Measurements from ENCODE around the gene ITFG1. TPM values are rescaled to one million over a fixed set of nuclear protein-coding genes. Genes with fewer than 3 reads are reported as not detected.

Gene ITFG1
- polyA plus RNA-seq, 3 donors: 28.9 to 62.5 (median 35.3) TPM

DNA sequence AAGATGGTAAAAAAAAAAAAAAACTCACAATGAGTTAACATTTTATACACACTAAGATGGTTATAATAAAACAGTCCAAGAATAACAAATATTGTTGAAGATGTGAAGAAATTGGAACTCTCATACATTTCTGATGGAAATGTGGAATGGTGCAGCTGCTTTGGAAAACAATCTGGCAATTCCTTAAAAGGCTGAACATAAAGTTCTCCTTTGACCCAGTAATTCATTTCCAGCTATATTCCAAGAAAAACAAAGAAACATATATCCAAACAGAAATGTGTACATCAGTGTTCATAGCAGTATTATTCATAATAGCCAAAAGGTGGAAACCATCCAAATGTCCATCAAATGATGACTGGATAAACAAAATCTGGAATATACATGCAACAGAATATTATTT lies 219.8 kb downstream of the ITFG1 start:
- no peaks in the 10 kb centered on the region for H4K20me1 ChIP-seq (ENCODE audit: insufficient read depth, low read length)
- no peak for DNase-seq
- intact Hi-C loops (cut with micrococcal nuclease): no loop called here
- Mint-ChIP-seq H3K4me3 (no peak overlapping the region), H3K27ac (no peak overlapping the region), H3K4me1 (no peaks in the 10 kb centered on the region), H3K9me3 (peaks cover 0 to 3% (median 0%) of the 10 kb centered on the region in 7 donors), H3K36me3 (peaks cover 25 to 43% of the 10 kb centered on the region in 2 donors), H3K27me3 (ENCODE audit: low read depth in 3 of 3) (no peaks in the 10 kb centered on the region)
- H3K4me2 ChIP-seq (replicated peaks; ENCODE audit: extremely low read depth, low read length, poor library complexity, severe bottlenecking): no peak overlapping the region
- H3K36me3 ChIP-seq (replicated peaks in 1 of 2; ENCODE audit: control insufficient read depth in 1 of 2, insufficient read depth in 2 of 2, low read length in 2 of 2): peaks cover 3 to 23% of the 10 kb centered on the region in 2 donors
- TF ChIP-seq, protein P1, sequence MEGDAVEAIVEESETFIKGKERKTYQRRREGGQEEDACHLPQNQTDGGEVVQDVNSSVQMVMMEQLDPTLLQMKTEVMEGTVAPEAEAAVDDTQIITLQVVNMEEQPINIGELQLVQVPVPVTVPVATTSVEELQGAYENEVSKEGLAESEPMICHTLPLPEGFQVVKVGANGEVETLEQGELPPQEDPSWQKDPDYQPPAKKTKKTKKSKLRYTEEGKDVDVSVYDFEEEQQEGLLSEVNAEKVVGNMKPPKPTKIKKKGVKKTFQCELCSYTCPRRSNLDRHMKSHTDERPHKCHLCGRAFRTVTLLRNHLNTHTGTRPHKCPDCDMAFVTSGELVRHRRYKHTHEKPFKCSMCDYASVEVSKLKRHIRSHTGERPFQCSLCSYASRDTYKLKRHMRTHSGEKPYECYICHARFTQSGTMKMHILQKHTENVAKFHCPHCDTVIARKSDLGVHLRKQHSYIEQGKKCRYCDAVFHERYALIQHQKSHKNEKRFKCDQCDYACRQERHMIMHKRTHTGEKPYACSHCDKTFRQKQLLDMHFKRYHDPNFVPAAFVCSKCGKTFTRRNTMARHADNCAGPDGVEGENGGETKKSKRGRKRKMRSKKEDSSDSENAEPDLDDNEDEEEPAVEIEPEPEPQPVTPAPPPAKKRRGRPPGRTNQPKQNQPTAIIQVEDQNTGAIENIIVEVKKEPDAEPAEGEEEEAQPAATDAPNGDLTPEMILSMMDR (IDR thresholded peaks at IDR 0.05): no peak
- no peak overlapping the region for H3K4me3 ChIP-seq (replicated peaks in 1 of 3; ENCODE audit: low read depth in 2 of 3, low read length in 3 of 3)
- H2AFZ ChIP-seq (ENCODE audit: insufficient read depth, low read depth, low read length, poor library complexity, severe bottlenecking): no peak overlapping the region
- no peak overlapping the region for H3K27ac ChIP-seq (ENCODE audit: low read depth in 1 of 2, low read length in 2 of 2)
- H3K9me3 ChIP-seq (replicated peaks in 1 of 2; ENCODE audit: control insufficient read depth in 1 of 2, insufficient read depth in 1 of 2, low read length in 2 of 2): no peaks in the 10 kb centered on the region
- H3K4me1 ChIP-seq (ENCODE audit: control insufficient read depth in 1 of 2, insufficient read depth in 2 of 2, low read length in 2 of 2): no peaks in the 10 kb centered on the region
- no peaks in the 10 kb centered on the region for H3K79me2 ChIP-seq (ENCODE audit: insufficient read depth, low read length)
- H3K27me3 ChIP-seq (ENCODE audit: control insufficient read depth in 2 of 2, insufficient read depth in 2 of 2, low read length in 2 of 2): no peaks in the 10 kb centered on the region
- no peak overlapping the region for H3K9ac ChIP-seq (ENCODE audit: insufficient read depth, low read length, poor library complexity, severe bottlenecking)

DNA sequence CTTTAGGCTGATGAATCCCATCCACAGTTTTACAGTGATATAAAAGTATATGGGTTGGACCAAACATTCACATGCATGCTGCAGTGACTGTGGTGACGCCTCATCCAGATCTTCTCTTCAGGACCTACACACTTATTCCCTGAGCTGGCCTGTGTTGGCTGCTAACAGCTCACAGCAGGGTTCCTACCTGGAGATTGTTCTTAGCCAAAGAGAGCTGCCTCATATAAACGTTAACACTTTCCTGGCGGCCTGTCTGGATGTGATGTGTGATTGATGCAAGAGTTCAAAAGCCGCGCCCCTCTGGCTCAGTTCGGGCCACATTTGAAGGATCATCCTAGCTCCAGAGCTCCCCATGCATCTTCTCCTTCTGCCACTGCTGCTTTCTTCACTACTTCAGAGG lies 224.1 kb downstream of the ITFG1 start:
- no peaks in the 10 kb centered on the region for H3K9me3 ChIP-seq (replicated peaks in 1 of 2; ENCODE audit: control insufficient read depth in 1 of 2, insufficient read depth in 1 of 2, low read length in 2 of 2)
- Mint-ChIP-seq H3K4me3 (no peak overlapping the region), H3K27me3 (ENCODE audit: low read depth in 3 of 3) (peaks cover 0 to 2% (median 0%) of the 10 kb centered on the region in 3 donors), H3K9me3 (peaks cover 0 to 3% (median 0%) of the 10 kb centered on the region in 7 donors), H3K36me3 (peaks cover 35 to 66% of the 10 kb centered on the region in 2 donors), H3K4me1 (no peaks in the 10 kb centered on the region), H3K27ac (no peak overlapping the region)
- H3K79me2 ChIP-seq (ENCODE audit: insufficient read depth, low read length): no peaks in the 10 kb centered on the region
- no peak overlapping the region for H3K4me2 ChIP-seq (replicated peaks; ENCODE audit: extremely low read depth, low read length, poor library complexity, severe bottlenecking)
- H3K9ac ChIP-seq (ENCODE audit: insufficient read depth, low read length, poor library complexity, severe bottlenecking): no peak overlapping the region
- peaks cover 3 to 40% of the 10 kb centered on the region in 2 donors for H3K36me3 ChIP-seq (replicated peaks in 1 of 2; ENCODE audit: control insufficient read depth in 1 of 2, insufficient read depth in 2 of 2, low read length in 2 of 2)
- no peak for DNase-seq
- no peak overlapping the region for H3K4me3 ChIP-seq (replicated peaks in 1 of 3; ENCODE audit: low read depth in 2 of 3, low read length in 3 of 3)
- intact Hi-C loops (cut with micrococcal nuclease): no loop called here
- no peaks in the 10 kb centered on the region for H4K20me1 ChIP-seq (ENCODE audit: insufficient read depth, low read length)
- no peak overlapping the region for H3K27ac ChIP-seq (ENCODE audit: low read depth in 1 of 2, low read length in 2 of 2)
- no peaks in the 10 kb centered on the region for H3K4me1 ChIP-seq (ENCODE audit: control insufficient read depth in 1 of 2, insufficient read depth in 2 of 2, low read length in 2 of 2)
- H2AFZ ChIP-seq (ENCODE audit: insufficient read depth, low read depth, low read length, poor library complexity, severe bottlenecking): no peak overlapping the region
- TF ChIP-seq, protein P1 (IDR thresholded peaks at IDR 0.05): no peak
- no CpG with 5 or more reads among the region's 6 CpGs for WGBS (ENCODE audit: insufficient coverage)
- no peaks in the 10 kb centered on the region for H3K27me3 ChIP-seq (ENCODE audit: control insufficient read depth in 2 of 2, insufficient read depth in 2 of 2, low read length in 2 of 2)

Measured in CD14-positive monocyte (primary cell).